HG03159 (cell line): ENCODE measurements around the gene CYTH1.

Experiments
- ATAC-seq: cut with Tn5 transposase; IDR thresholded peaks from one replicate; pipeline ENCODE4 v1.9.1; 2021; ENCODE audit warnings: mild to moderate bottlenecking, moderate library complexity; ENCODE audit not compliant: unreplicated experiment

Gene CYTH1

DNA sequence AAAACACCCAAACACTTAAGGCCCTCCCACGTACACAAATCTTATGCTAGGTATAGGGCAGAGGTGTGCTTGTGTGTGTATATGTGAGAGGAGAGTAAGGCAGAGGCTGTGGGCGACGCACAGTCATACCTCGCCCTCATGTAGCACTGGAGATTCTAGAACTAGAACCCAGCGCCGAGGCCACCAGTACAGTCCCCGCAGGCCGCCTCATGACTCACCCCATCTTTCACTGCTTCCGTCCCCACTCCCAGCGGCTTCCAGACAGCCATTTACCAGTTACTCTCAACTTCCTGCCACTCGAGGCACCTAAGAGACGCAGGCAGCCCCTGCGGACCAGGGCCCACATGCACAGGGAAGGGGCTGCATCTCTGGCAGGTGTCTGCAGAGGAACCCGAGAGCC, 23.2 kb upstream of the CYTH1 start:
- no peak for ATAC-seq

DNA sequence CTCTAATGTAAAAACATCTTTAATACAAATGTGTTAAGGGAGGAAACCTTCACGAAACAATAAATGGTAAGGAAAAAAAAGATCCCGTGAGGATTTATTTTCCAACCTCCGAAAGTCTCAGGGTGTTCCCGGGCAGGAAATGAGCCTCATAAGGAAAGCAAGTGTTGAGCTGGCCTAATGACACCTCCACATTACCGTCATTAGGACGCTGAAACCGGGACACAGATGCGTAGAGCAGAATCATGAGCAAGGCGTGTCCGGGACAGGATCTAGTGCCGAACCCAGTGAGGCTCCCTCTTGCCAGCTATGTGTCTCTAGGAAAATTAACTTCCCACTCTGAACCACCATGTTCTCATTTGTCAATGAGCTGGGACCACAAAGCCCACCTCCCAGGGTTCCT, 22.7 kb upstream of the CYTH1 start:
- ATAC-seq, result no peak

DNA sequence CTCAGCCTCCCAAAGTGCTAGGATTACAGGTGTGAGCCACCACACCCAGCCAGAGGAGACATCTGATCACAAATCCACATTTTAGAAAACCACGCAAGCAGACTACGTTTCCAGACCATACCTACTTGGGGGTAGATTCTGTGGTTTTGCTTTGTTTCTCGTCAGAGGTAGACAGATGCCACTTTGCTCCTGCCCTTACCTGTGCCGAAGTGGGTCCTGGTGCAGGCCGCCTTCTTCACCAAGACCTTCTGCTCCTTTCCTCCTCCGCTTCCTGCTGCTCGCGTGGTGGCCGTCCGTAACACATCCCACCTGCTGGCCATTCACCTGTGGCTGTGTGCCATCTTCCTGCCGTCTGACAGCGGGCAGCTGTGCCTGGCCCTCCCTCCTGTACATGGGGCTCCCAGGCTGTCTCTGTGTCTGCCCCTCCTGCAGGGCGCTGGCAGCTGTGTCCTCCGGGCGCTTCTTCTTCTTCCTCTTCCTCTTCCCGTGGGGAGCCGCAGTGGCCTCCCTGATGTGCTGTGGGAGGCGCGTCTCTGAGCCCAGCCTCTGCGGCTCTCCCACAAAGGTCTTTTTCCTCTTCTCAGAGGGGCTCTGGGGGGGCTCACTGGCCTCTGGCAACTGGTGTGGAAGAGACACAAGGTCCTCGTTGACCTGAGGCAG, 21.2 kb upstream of the CYTH1 start:
- no peak for ATAC-seq

DNA sequence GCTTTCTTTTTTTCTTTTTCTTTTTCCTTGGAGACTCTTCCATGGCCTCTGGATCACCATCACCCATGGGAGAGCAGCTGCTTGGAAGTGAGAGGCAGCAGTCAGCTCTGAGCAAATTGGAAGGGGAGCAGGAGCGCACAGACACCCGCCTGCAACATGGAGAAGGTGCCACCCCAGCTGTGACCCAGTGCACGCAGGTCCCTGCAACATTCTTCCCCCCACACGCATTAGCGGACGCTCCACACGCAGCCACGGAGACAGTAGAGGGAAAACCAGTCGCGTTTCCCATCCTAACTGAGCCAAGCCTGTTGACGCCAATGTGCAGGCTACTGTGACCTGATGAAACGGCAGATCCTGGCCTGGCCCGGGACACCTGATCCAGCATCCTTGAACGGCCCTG, 20.4 kb upstream of the CYTH1 start:
- ATAC-seq, result no peak

DNA sequence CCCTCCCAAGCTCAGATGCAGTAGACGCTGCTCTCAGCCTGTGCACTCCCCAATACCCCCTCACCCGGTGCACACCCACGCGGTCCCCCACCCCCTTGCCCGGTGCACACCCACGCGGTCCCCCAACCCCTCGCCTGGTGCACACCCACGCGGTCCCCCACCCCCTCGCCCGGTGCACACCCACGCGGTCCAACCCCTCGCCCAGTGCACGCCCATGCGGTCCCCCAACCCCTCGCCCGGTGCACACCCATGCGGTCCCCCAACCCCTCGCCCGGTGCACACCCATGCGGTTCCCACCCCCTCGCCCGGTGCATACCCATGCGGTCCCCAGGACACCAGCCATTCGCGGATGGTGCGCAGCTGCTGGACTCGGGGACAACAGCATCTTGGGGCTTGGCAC, 19.9 kb upstream of the CYTH1 start:
- ATAC-seq, result no peak

DNA sequence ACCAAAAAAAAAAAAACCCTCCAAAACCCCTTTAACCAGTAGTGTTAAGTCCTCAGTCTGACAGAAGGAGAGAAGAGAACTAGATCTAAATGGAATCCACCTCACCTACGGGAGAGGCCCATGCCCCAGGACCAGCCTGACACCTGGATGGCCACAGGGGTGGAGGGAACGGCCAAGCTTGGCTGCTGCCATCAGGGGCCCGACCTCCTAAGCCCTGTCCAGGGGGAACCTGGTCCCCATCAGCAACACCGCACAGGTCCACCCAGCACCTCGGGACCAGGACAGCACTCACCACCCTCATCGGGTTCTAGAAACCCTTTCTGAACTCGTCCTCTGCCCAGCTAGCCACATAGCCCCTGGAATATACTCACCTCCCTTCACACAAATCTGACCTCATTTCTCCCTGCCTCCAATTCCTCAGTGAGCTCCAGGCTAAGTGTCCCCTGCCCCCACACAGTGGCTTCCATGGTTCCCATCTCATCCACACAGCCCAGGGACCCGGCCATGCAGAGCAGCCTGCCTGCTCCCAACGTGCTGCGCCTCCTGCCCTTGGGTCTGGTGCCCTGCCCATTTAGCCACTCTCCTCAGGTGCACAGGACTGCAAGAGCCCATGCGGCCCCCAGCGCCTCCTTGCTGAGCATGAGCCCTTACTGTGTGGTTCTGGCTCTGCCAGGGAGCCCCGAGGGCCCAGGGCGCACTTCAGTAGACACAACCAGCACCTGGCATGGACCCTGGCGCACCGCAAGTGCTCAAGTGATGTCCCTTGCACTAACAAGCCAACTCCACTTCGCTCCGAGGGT, 18.3 kb upstream of the CYTH1 start:
- no peak for ATAC-seq

DNA sequence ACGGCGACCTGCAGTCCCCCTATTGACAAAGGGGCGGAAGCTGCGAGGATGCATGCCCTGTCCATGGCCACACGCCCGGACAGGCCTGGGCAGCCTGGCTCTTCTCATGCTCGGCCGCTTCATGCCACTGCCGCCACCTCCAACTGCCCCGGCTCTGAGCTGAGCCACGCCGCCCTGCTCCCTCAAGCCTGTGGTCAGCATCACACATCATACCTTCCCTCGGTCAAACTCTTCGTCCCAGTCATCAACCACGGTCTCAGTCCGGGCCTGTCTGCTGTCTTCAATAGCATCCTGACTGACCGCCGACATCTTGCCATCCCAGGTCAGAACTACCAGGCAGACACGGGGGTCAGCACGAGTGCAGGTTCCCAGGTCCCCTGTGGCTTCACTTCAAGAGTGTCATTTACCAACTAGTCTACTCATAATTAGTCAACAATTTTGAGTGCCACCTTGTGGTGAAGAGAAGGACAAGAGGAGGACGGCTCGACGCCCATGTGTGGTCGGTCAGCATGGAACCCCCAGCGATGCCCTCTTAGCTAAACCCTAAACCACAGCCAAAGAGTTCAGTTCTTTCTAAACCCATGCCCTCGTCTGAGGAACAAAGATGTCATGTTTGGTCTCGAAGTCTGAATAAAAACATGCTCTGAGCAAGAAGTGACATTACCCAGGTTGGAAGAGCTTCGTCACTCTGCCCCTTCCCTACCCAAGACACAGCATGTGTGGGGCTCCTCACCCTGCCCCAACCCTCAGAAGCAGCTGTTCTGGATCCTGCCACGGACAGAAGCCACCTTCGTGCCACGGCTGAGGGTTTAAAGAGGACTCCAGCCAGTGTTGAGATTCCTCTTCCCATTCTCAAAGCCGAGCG, 16.9 kb upstream of the CYTH1 start:
- ATAC-seq, result no peak

DNA sequence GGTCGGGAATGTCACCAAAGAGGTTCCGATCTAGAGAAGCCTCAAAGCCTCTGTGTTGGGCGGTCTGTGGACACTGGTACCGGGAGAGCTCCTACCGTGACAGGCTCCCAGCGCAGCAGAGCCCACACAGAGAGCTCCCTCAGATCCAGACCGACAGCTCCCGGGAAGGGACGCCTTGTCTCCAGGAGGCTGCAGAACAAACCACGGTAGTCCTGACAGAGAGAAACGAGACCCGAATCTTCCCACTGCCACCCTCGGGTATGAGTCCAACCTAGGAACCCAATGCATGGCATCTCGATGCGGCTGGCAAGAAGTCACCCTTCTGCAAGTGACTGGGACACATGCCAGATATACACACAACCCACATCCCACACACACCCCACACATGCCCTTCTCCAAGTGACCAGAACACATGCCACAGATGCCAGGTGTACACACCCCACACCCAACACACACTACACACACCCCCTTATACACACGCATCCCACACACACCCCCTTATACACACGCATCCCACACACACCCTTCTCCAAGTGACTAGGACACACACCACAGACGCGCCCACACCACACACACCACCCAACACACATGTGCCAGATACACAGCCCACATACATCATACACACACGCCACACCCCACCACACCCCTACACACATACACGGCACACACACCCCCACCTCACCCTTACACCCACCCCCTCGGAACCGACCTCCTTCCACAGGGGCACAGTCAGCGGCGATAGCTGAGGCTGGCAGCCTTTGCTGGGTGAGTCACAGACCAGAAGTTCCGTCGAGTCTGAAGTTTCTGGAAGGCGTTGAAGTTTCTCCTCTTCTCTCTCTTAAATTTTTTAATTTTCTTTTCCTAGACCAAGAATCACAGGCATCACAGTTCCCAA, 15.9 kb upstream of the CYTH1 start:
- no peak for ATAC-seq

DNA sequence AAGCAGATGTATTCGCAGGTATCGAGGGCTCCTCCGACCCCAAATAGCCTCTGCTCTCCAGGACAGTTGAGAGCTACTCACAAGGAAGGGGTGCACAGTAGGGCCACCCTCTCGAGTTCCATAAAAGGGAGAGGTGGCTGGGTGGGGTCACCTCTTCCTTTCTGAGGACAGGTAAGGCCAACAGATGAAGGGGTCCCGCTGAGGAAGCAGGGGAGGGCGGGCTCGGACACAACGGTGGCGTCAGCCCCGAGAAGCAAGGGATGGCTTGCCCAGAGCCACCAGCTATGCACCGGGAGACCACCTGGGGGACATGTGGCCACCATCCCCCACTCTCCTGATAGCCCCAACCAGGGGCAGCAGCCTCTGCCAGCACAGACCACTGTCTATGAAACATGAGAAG, 15.1 kb upstream of the CYTH1 start:
- ATAC-seq, result no peak

DNA sequence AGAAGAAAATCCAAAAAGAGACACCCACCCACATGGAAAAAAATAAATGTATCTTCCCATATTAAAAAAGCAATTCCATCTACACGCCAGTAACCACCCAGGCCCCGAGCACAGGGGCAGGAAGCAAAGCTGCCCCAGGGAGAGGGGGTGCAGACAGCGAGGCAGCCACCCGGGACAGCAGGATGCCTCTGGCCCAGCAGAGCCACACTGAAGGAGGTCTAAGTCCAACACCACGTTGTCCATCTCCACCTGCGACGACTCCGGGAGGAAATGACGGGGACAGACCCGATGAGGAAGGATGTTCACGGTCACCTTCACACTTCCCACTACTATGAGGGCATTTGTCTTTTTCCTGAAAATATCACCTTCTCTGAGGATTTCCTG, 14.4 kb upstream of the CYTH1 start:
- no peak for ATAC-seq

DNA sequence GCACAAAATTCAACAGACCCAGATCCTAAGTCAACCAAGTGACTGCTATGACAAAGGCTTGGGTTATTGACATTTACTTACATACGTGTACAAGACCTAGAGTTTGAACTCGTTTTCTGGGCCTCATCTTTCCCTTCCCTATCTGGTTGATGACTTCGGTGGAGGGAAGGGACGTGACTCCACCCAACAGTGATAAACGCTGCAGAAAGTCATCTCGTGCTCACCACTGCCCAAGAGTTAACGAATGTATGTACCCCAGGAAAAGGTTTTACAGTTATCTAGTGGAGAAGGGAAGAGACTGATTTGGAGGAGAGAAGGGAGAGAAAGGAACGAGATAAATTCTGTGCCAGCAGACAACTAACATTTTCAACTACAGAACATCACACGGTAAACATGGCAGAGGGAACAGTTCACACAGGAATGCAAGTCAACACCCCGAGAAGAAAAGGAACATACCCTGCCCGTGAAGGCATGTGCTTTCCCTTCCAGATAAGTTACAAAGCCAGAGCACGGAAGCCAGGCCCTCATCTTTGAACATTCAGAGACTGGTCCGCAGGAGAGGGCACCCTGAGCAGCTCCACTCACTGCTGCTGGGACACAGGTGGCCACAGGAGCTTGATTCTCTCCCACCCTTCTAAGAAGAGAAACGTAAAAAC, 13.9 kb upstream of the CYTH1 start:
- ATAC-seq, result no peak

DNA sequence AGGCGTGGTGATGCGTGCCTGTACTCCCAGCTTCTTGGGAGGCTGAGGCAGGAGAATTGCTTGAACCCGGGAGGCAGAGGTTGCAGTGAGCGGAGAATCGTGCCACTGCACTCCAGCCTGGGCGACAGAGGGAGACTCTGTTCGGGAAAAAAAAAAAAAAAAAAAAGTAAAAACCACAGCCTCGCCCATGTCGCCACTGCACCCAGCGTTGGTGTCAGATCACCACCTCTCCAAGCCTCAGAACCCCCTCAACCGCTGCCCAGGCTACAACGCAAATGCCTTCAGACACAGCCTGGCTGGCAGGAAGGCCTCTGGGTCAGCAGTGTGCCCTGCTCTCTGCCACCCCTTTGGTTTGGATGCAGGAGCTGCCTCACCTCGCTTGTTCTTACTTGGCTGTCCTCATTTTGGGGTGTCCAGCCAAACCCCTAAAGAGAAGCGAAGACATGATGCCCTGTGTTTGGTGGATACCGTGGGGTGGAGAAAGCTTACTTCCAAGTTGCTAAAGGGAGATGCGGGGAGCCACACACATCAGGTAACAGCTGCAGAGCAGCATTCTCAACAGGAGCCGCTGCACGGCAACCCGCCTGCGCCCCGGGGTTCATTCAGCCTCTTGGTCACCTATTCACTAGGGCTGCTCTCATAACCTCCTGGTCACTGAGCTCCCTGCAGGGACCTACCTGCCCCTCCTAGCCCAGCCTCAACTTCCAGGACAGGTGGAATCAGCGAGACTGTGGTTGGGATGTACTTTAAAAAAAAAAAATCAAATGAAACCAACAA, 13.0 kb upstream of the CYTH1 start:
- no peak for ATAC-seq

DNA sequence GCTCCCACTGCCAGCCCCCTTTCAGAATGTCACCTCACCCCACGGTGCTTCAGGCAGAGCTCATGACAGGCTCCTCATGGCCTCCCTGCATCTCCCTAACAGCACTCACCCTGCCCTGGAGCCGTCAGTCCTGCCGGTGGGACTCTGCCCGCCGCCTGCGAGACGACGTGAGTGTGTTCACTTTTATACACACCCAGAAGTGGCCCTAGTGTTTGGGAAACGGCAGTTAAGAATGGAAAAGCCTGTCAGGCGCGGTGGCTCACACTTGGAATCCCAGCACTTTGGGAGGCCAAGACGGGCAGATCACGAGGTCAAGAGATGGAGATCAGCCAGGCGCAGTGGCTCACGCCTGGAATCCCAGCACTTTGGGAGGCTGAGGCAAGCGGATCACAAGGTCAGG, 12.3 kb upstream of the CYTH1 start:
- ATAC-seq, result no peak

DNA sequence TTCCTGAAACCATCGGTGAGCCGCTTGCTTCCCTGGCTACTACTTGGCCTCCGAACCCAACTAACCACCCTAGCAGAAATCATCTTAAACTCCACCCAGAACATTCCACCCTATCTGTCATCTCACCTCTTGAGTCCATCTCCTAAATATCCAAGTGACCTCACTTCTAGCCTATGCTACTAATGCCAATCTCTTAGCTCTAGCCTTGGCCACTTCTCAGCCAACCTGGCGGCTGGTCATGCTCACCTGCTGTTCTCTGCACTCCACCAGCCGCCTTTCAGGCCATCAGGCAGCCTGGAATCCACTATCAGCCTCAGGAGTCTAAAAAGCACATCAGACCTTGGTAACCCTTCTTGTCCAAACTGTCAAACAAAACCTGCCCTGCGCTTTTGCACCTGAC, 11.9 kb upstream of the CYTH1 start:
- no peak for ATAC-seq

DNA sequence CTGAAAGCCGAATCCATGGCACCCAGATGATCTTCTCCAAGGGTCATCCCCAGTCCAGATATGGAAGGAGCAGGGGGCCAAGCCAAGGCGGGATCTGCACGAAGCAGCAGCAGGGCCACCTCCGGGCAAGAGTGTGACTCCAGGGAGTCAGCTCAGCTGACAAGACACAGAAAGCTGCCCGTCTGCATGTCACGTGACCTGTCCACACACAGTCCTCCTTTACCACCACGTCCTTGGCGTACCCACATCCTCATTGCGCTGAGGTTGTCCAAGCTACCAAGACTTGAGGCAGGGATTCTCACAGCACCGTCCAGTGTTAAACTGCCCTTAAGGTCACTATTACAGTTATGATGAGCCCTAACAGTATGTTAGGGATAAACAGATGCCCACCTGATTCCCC, 11.3 kb upstream of the CYTH1 start:
- ATAC-seq, result no peak

DNA sequence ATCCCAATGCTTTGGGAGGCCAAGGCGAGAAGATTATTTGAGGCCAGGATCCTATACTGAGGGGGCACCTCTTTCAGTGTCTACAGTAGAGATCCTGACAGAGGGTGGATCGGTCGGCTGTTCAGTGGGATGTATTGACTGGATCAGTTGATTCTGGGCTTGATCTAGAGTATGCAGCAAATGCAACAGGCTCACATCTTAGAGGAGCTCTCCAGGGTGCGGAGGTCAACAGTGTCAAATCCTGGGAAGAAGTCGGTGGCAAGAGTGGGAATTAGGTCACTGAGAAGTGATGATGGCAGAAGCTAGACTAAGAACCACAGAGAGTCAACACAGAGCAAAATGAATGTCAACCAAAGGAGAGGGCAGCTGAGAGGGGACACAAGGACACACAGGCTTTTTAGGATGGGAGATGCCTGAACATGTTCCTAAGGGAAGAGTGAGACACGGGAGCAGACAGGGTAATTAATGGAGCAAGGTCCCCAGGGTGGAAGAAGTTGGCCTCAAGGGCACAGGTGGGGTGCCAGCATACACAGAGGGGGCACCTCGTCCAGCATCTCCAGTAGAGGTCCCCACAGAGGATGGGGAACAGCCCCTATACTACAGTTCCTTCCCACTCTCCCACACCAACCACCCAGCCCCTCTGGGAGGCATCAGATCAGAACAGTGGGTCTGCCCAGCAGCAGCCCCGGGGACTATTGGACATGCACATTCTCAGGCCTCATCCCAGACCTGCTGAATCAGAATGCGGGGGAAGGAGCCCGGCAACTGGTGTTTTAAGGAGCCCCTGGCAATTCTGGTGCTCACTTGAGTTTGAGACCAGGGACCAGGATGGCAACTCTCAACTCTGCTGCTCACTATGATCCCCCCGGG, 10.0 kb upstream of the CYTH1 start:
- ATAC-seq, result no peak

DNA sequence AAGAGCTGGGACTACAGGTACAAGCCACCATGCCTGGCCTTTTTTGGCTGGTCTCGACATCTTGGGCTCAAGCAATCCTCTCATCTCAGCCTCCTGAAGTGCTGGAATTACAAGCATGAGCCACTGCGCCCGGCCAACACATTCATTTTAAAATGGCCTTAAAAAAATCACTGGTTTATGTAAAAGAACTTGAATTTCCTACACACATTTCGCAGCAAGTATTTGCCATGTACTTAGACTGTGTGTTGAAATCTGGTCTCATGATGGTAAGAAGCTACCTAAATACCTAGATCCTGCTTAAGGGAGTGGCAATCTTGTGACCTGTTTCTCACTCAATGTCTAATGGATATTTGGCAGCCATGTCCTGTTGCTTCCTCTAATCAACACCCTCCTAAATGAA, 8.5 kb upstream of the CYTH1 start:
- ATAC-seq, result no peak

DNA sequence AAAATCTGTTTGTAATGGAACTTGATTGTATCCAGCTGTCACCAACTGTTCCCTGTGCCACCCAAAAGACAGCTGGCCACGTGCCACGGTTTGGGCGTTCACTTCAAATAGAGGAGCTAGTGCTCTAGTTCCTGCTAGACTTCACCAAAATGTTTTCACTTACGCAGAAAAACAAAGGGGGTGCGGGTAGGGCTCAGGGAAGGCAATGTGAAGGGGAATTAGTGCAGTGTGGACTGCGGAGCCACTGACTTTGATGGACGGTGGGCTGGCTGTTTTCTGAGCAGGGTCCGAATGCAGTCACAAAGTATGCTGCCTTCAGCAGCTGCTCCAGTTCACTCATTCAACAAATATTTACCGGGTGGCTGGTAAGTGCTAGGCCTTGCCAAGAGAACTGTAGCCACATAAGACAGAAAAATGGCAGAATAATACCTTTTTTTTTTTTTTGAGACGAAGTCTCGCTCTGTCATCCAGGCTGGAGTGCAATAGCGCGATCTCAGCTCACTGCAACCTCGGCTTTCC, 7.6 kb upstream of the CYTH1 start:
- no peak for ATAC-seq
